ENCODE results near the gene PSKH1.
"Not testable (repeated sequence)": the region's sequence is repeated elsewhere in the genome, so short reads cannot be mapped to it uniquely, and the experiment has no call there.

Gene PSKH1

GRCh38 chr16:67964477-67965131 is 71.5 kb downstream of the PSKH1 start:
- DNase-seq, result no peak

- no peak for DNase-seq
These were observed 72.9 kb downstream of the PSKH1 start for GRCh38 chr16:67965668-67966548.

- no peak for DNase-seq
These were observed 73.6 kb downstream of the PSKH1 start for GRCh38 chr16:67966549-67967182.

GRCh38 chr16:67967183-67967957 is 74.3 kb downstream of the PSKH1 start:
- no peak for DNase-seq

- peak; percentile 28 for DNase-seq
These were observed 74.9 kb downstream of the PSKH1 start for GRCh38 chr16:67967958-67968399.

GRCh38 chr16:67968400-67969253 is 75.6 kb downstream of the PSKH1 start, which contains the start of gene SLC12A4:
TSS of gene SLC12A4 (minus strand) at chr16:67968637. CDS start at chr16:67968553, 84 bp downstream.
- peak; percentile 80 for DNase-seq

GRCh38 chr16:67969254-67970039 is 76.4 kb downstream of the PSKH1 start:
- no peak for DNase-seq

GRCh38 chr16:67971111-67971510 is 78.1 kb downstream of the PSKH1 start:
- DNase-seq, result no peak

- not testable (repeated sequence) for DNase-seq
These were observed 79.2 kb downstream of the PSKH1 start for GRCh38 chr16:67972285-67972684.

GRCh38 chr16:67975321-67976105 is 82.5 kb downstream of the PSKH1 start:
- DNase-seq, result no peak

GRCh38 chr16:67976205-67976604 is 83.2 kb downstream of the PSKH1 start:
- DNase-seq, result no peak

- no peak for DNase-seq
These were observed 84.0 kb downstream of the PSKH1 start for GRCh38 chr16:67977005-67977404.

- DNase-seq, result no peak
These were observed 84.6 kb downstream of the PSKH1 start for GRCh38 chr16:67977469-67978227.

All from T-helper 9 cell (primary cell).